GM19025 (cell line): Measurements from ENCODE around the gene TST.
"Not testable (repeated sequence)": the region's sequence is repeated elsewhere in the genome, so short reads cannot be mapped to it uniquely, and the experiment has no call there.

ENCODE experiments used
- ATAC-seq: cut with Tn5 transposase; IDR thresholded peaks from one replicate; pipeline ENCODE4 v1.9.1; 2021; ENCODE audit warnings: mild to moderate bottlenecking, low read depth, moderate library complexity; ENCODE audit not compliant: unreplicated experiment

Gene TST

GRCh38 chr22:36989012-36989411, 30.2 kb downstream of the TST start:
- not testable (repeated sequence) for ATAC-seq

GRCh38 chr22:36988075-36988832, 31.0 kb downstream of the TST start:
- no peak for ATAC-seq

- no peak for ATAC-seq
Measured at GRCh38 chr22:36986242-36986821, 32.9 kb downstream of the TST start.

DNA sequence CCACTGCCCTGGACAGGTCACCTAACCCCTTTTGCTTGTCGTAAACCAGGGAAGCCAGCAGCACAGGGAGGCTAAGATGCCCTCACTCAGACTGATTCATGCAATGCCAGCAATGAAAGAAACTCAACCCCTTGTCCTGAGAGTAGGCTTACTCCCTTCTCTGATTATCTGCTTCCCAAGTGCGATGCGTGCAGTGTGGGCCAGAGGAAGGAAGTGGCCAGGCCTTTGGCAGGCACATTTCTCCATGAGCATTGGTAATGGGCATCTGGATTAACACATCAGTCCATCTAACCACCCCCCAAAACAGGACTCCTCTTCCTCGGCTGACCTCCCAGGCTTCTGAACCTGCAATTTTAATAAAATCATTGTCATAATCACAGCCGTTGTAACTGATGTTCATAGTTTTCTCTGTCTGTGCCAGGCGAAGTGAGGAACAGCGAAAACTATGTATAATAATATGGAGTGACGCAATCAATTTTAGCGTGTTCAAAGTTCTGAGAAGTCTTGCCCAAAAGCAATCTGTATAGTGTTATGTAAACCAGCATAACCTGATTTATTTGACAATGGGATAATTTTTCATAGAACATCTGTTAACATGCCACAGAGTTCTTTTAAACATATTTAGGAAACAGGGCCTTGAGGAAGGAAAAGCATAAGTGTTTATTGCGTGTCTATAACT, 33.9 kb downstream of the TST start:
- ATAC-seq, result no peak

- ATAC-seq, result no peak
Measured at GRCh38 chr22:36982136-36982535, 37.1 kb downstream of the TST start.

- no peak for ATAC-seq
Measured at GRCh38 chr22:36981247-36981775, 37.9 kb downstream of the TST start.

DNA sequence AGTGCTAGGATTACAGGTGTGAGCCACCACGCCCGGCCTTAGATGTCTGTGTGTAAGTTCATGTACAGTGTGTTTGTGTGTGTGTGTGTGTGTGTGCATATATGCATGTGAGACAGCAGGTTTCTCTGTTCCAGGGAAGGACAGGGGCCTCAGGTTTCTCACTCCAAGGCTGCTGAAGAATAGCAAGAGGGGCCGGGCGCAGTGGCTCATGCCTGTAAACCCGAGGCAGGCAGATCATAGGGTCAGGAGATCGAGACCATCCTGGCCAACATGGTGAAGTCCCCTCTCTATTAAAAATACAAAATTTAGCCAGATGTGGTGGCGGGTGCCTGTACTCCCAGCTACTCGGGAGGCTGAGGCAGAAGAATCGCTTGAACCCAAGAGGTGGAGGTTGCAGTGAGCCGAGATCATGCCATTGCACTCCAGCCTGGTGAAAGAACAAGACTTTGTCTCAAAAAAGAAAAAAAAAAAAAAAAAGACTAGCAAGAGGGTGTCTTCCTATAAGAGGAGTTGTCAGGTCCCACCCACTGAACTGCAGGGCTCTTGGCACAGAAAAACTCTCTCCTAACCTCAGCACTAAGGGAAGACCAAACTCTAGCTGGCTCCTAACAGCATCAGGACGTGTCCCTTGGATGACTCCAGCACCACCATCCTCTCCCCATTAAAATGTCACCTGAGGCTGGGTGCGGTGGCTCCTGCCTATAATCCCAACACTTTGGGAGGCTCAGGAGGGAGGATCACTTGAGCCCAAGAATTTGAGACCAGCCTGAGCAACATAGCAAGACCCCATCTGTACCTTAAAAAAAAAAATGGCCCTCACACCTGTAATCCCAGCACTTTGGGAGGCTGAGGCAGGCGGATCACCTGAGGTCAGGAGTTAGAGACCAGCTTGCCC, 40.0 kb downstream of the TST start:
- ATAC-seq, result no peak

GRCh38 chr22:36977947-36978660, 41.1 kb downstream of the TST start:
- ATAC-seq, result no peak

GRCh38 chr22:36977401-36977861, 41.8 kb downstream of the TST start:
- no peak for ATAC-seq

- no peak for ATAC-seq
Measured at GRCh38 chr22:36976606-36977005, 42.6 kb downstream of the TST start.

DNA sequence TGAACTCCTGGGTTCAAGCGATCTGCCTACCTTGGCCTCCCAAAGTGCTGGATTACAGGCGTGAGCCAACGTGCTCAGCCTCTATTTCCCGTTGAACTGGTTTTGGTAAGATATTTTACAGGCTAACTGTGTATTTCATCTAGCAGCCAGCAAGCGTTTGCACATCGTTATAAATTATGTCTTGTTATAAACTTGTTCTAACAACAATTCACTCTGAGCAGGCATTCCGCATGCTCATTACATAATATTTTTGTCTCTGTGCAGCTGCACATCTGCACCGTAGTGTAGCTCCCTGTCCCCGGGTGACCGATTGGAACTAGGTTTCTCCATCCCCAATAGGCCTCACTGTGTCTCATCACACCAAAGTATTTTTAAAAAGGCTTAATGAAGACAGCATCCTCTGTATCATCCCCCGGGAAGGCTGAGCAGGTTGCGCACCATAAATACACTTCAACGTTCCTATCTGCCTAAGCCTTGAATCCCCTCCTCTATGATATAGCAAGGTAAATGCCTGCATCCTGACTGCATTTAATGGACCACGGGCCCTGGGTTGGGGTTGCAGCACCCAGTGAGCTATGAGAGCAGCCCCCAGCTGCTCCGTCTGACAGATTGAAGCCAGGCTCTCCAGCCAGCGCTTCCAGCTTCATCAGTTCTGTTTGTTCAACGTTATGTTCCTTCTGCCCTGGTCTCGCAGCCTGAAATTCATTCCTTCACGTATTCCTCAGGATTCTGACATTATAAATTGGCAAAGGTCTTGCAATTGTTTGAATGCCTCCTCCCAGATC, 47.7 kb downstream of the TST start:
- ATAC-seq, result no peak

- no peak for ATAC-seq
Measured at GRCh38 chr22:36968249-36968964, 50.8 kb downstream of the TST start.

DNA sequence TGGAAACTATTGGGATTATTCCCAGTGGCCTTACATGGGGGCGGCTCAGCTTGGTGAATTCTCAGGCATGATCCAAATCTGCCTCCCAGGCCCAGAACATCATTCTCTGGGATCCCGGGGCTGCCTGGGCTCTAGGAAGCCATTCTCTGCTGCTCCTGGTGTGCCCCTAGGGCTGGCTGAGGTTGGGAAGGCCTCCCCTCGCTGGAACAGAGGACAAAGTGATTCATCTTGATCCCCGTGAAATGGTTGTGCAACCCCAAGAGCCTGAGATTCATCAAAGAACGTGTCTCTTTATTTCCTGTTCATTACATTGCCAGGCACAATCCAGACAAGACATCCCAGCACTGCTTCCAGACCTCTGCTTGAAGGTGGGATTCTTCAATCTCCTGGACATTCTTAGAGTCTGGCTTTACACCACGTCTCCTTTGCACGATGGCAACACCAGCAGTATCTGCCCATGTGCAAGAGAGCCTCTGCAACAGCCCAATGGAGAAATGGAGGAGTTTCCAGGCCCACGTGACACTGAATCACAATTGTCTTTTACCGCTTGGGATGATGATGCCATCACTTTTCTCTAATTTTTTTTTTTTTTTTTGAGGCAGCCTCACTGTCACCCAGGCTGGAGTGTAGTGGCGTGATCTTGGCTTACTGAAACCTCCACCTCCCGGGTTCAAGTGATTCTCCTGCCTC, 52.3 kb downstream of the TST start:
- no peak for ATAC-seq

DNA sequence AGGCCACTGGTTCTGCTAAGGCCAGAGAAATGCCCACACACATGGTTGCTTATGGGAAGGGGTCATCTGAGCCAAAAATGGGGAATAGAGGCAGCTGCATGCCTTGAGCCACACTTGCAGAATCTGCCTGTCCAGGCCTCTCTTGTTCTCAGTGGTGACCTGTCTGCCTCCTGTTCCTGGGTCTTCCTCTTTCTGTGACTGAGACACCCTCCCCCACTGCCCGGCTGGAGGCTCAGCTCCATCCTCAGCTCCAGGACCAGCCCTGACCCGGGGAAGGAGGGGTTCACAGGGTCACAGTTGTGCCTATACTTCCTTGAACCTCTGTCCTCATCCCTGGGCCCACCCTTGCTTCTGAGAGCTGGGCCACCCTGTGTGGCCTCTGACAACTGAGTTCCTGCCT, 53.6 kb downstream of the TST start:
- no peak for ATAC-seq

GRCh38 chr22:36964106-36964505, 55.1 kb downstream of the TST start:
- no peak for ATAC-seq

DNA sequence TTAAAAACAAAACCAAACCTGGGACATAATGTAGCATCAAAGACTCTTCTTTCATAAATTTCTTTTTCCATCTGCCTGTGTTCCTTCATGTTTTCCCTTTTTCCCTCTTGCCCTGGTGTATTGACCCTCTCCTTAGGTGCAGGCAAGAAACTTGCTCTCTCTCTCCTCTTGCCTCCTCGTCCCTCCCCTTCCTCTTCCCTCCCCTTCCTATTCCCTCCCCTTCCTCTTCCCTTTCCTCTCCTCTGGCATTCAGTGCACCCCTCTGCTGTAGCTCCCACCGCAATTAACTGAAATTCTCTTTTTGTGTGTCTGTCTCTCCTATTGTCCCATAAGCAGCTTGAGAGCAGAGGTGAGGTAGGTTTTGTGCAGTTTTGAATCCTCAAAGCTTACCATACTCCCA, 55.9 kb downstream of the TST start:
- ATAC-seq, result no peak

DNA sequence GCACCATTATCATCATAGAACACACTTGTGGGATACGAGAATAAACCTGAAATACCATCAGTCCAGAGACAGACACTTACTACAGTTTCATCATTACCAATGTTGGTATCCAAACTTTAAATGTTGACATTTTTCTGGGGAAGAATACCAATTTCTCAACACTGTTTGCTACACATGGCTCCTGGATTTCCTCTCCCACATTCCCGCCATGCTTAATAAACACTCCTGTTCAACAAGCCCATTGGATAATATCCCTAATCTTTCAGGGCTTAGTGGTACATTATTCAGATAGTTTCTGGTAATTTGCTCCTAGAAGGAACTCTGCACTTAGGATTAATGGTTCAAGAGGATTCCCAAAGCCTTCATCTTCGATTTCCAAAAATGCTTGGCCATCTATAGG, 57.6 kb downstream of the TST start:
- ATAC-seq, result no peak
